Stomach (tissue), 9 donors: ENCODE data around the gene NARS2. TPM values are rescaled to one million over a fixed set of nuclear protein-coding genes. Genes with fewer than 3 reads are reported as not detected.

Experiments
- DNase-seq, 2 donors: peaks; one replicate each; pipeline versions ENCODE4 v3.0.0 to v3.0.0-alpha.2; 2013 to 2019
- H3K27ac ChIP-seq, 5 donors: fragments of 200-600 bp in 4 of 5; sonication (generic) in 4 of 5; one replicate each; pipeline ENCODE4 v1.5.1; 2013 to 2019; ENCODE audit warnings: mild to moderate bottlenecking in 1 of 5, moderate library complexity in 1 of 5
- H3K27me3 ChIP-seq, 3 donors: fragments of 200-600 bp; sonication (generic); one replicate each; pipeline ENCODE4 v1.5.1; 2017 to 2019; ENCODE audit warnings: mixed run types in 1 of 3
- H3K36me3 ChIP-seq, 4 donors: fragments of 200-600 bp; sonication (generic); 1 replicate in 3 of 4; 2 replicates in 1 of 4; pipeline ENCODE4 v1.5.1; 2016 to 2019
- H3K4me1 ChIP-seq, 4 donors: fragments of 200-600 bp; sonication (generic); one replicate each; pipeline ENCODE4 v1.5.1; 2016 to 2019
- H3K4me3 ChIP-seq, 4 donors: fragments of 200-600 bp; sonication (generic) in 3 of 4; one replicate each; pipeline ENCODE4 v1.5.1; 2016 to 2019; ENCODE audit warnings: mild to moderate bottlenecking in 1 of 4
- H3K9me3 ChIP-seq, 4 donors: fragments of 200-600 bp; sonication (generic); one replicate each; pipeline ENCODE4 v1.5.1; 2016 to 2019
- EP300 ChIP-seq: sonication (generic); formaldehyde crosslinking; IDR thresholded peaks from one replicate; pipeline ENCODE4 v1.6.1; 2017; ENCODE audit warnings: antibody characterized with exemption
- POLR2A ChIP-seq, 4 donors: fragments of 450-650 bp; IDR thresholded peaks; one replicate each; pipeline ENCODE4 v1.6.1; 2016; ENCODE audit warnings: antibody characterized with exemption in 4 of 4, control low read depth in 2 of 4, mild to moderate bottlenecking in 1 of 4, moderate library complexity in 1 of 4
- POLR2AphosphoS5 ChIP-seq, 3 donors: sonication (generic); formaldehyde crosslinking; IDR thresholded peaks; one replicate each; pipeline ENCODE4 v1.6.1; 2016; ENCODE audit warnings: antibody characterized with exemption in 3 of 3
- WGBS, 5 donors: extraction: QIAGEN DNeasy Blood & Tissue Kit in 3 of 5; methylation state at CpG; one replicate each; pipeline versions ENCODE4 v1.1.5 to v1.1.7; 2013 to 2018; 5-methylcytosine and 5-hydroxymethylcytosine counted together
- intact Hi-C: fragments of 100-400 bp; cut with DNase I; formaldehyde crosslinking; loops from one replicate; pipeline ENCODE4 v1.15.1; 2023; ENCODE audit warnings: low total_unique reads
- polyA plus RNA-seq, 3 donors: library from polyadenylated mRNA; stranded (reverse); fragments of 200-250 nt; gene quantifications; one replicate each; pipeline ENCODE4 v1.2.3, GENCODE V29; 2013
- total RNA-seq, 5 donors: library from RNA; depleted of rRNA; stranded (reverse); fragments of >200 nt; gene quantifications; one replicate each; pipeline versions ENCODE4 v1.1.0 to v1.2.3, GENCODE V29; 2014 to 2016
- TF ChIP-seq, protein P1 (sequence below), 7 experiments: fragments of 450-650 bp in 4 of 7; fragments of 200-600 bp in 3 of 7; sonication (generic) in 3 of 7; IDR thresholded peaks; one replicate each; pipeline ENCODE4 v1.5.1; 2016 to 2019; ENCODE audit warnings: antibody characterized with exemption in 7 of 7, control low read depth in 2 of 7, mild to moderate bottlenecking in 1 of 7
- donor health status: healthy with polysubstance abuse.
- donor health status: Bipolar disorder and iron deficiency.
- donor health status: healthy.

NARS2 gene
- total and polyA plus RNA-seq, 8 donors: 4.7 to 34.5 (median 14.1) TPM

DNA sequence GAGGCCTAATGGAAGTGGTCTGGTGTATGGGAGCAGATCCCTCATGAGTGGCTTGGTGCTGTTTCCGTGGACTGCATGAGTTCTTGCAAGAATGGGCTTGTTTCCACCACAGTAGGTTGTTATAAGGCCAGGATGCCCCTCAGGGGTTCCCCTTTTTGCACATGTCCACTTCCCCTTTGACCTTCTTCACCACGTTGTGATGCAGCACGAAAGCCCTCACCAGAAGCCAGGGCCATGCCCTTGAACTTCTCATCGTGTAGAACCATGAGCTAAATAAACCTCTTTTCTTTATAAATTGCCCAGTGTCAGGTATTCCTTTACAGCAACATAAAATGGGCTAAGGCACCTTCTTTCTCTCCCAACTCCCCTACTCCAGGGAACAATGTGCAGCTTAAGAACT, 2.8 kb upstream of the NARS2 start:
- no peak for DNase-seq
- Histone ChIP-seq H3K4me1 (peaks cover 6 to 25% (median 19%) of the 10 kb centered on the region in 4 donors), H3K36me3 (no peaks in the 10 kb centered on the region), H3K9me3 (peaks cover 0 to 8% (median under 1%) of the 10 kb centered on the region in 4 donors), H3K27me3 (no peaks in the 10 kb centered on the region), H3K27ac (no peak overlapping the region), H3K4me3 (no peak overlapping the region)
- intact Hi-C loops: loop anchor here (10.0 kb wide), 1 partner anchor 153 kb away; no protein-coding TSS in a partner anchor
- no peak for TF ChIP-seq EP300
- TF ChIP-seq, protein P1, sequence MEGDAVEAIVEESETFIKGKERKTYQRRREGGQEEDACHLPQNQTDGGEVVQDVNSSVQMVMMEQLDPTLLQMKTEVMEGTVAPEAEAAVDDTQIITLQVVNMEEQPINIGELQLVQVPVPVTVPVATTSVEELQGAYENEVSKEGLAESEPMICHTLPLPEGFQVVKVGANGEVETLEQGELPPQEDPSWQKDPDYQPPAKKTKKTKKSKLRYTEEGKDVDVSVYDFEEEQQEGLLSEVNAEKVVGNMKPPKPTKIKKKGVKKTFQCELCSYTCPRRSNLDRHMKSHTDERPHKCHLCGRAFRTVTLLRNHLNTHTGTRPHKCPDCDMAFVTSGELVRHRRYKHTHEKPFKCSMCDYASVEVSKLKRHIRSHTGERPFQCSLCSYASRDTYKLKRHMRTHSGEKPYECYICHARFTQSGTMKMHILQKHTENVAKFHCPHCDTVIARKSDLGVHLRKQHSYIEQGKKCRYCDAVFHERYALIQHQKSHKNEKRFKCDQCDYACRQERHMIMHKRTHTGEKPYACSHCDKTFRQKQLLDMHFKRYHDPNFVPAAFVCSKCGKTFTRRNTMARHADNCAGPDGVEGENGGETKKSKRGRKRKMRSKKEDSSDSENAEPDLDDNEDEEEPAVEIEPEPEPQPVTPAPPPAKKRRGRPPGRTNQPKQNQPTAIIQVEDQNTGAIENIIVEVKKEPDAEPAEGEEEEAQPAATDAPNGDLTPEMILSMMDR (IDR thresholded peaks at IDR 0.05): no peak
- no peak for TF ChIP-seq POLR2A (IDR thresholded peaks at IDR 0.05)
- no peak for TF ChIP-seq POLR2AphosphoS5 (IDR thresholded peaks at IDR 0.05)
- 77 to 87% (median 83%) methylated on average over 4 of the region's 4 CpGs for WGBS, 5 donors

DNA sequence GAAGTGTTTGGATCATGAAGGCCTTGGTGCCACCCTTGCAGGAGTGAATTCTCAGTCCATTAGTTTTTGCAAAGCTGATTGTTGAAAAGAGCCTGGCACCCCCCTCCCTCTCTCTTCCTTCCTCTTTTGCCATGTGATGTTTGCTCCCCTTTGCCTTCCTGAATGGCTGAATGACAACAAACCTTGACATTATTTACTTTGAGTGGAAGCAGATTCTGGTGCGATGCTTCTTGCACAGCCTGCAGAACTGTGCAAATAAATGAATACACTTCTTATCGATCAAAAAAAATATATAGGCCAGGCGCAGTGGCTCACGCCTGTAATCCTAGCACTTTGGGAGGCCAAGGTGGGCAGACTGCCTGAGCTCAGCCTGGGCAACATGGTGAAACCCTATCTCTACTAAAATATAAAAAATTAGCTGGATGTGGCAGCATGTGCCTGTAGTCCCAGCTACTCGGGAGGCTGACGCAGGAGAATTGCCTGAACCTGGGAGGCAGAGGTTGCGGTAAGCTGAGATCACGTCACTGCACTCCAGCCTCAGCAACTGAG, 2.0 kb upstream of the NARS2 start:
- intact Hi-C loops: loop anchor here (10.0 kb wide), 1 partner anchor 152 kb away; no protein-coding TSS in a partner anchor
- Histone ChIP-seq H3K27ac (no peak overlapping the region), H3K9me3 (no peaks in the 10 kb centered on the region), H3K36me3 (peaks cover 0 to 1% (median 0%) of the 10 kb centered on the region in 4 donors), H3K4me1 (peaks cover 6 to 31% (median 23%) of the 10 kb centered on the region in 4 donors), H3K27me3 (no peaks in the 10 kb centered on the region), H3K4me3 (no peak overlapping the region)
- WGBS, 5 donors: 65 to 72% (median 67%) methylated on average over 8 of the region's 8 CpGs
- peak in 1 of 2 donors; percentile 35 for DNase-seq
- TF ChIP-seq, protein P1 (IDR thresholded peaks at IDR 0.05): no peak
- TF ChIP-seq POLR2AphosphoS5 (IDR thresholded peaks at IDR 0.05) (no peak), EP300 (no peak), POLR2A (IDR thresholded peaks at IDR 0.05) (no peak)

DNA sequence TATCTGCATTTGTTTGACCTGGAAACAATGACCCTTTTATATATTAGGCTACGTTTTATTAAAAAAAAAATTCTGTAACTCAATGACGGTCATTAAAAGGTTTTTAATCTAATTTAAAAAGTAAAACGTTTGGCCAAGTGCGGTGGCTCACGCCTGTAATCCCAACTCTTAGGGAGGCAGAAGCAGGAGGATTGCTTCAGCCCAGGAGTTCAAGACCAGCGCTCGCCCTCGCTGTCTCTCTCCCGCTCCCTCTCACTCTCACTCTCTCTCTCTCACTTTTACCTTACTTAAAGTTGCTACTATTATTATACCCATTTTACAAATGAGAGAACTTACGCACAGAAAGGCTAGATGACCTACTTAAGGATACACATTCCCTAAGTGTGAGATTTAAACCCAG, 814 bp upstream of the NARS2 start:
- no peaks in the 10 kb centered on the region for H3K9me3 ChIP-seq
- intact Hi-C loops: loop anchor here (10.0 kb wide), 1 partner anchor 151 kb away; no protein-coding TSS in a partner anchor
- H3K27me3 ChIP-seq: no peaks in the 10 kb centered on the region
- TF ChIP-seq POLR2A (IDR thresholded peaks at IDR 0.05) (no peak), POLR2AphosphoS5 (IDR thresholded peaks at IDR 0.05) (no peak), EP300 (no peak)
- TF ChIP-seq, protein P1 (IDR thresholded peaks at IDR 0.05): no peak
- 54 to 61% (median 55%) methylated on average over 10 of the region's 10 CpGs for WGBS, 5 donors
- no peak for DNase-seq
- peaks cover 0 to 13% (median 7%) of the 10 kb centered on the region in 4 donors for H3K36me3 ChIP-seq
- H3K4me1 ChIP-seq: peaks cover 6 to 31% (median 23%) of the 10 kb centered on the region in 4 donors
- H3K27ac ChIP-seq: peak overlapping the region; percentile 85 to 94 (median 90)
- H3K4me3 ChIP-seq: peak overlapping the region; percentile 85 to 92 (median 88)

DNA sequence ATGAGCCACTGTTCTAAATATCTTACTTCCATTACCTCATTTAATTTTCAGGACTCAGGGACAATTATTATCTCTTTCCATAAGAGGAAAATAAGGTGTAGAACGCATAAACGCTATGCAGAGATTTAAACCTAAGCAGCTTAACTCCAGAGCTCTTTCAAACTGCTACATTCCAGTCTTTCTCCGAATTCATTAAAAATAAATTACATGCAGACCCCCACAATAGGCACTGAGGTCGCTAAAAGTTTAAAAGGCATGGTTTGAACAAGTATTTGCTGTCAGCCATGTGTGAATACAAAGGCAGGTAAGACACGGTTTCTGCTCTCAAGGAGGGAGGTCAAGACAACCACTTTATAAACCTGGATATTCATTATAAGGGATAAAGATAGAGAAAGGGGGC, 983 bp downstream of the NARS2 start:
- Histone ChIP-seq H3K36me3 (peaks cover 0 to 24% (median 23%) of the 10 kb centered on the region in 4 donors), H3K27ac (peak overlapping the region in 3 of 5 donors; percentile 88 to 94 (median 90)), H3K27me3 (no peaks in the 10 kb centered on the region), H3K9me3 (no peaks in the 10 kb centered on the region), H3K4me1 (peaks cover 6 to 31% (median 23%) of the 10 kb centered on the region in 4 donors), H3K4me3 (peak overlapping the region; percentile 85 to 92 (median 88))
- intact Hi-C loops: loop anchor here (10.0 kb wide), 1 partner anchor 149 kb away; no protein-coding TSS in a partner anchor
- TF ChIP-seq EP300 (no peak), POLR2AphosphoS5 (IDR thresholded peaks at IDR 0.05) (no peak)
- WGBS, 5 donors: 5 to 8% (median 7%) methylated on average over 5 of the region's 5 CpGs
- no peak for DNase-seq

DNA sequence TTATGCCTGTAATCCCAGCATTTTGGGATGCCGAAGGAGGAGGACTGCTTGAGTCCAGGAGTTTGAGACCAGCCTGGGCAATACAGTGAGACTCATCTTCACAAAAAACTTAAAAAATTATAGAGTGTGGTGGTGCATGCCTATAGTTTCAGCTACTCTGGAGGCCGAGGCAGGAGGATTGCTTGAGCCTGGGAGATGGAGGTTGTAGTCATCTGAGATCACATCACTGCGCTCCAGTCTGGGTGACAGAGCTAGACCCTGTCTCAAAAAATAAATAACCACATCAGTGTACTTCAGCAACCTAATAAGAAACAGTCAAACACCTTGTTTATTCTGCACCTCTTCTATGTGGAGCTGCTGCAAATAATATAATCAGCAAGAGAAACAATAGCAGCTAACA, 1.4 kb downstream of the NARS2 start:
- no peaks in the 10 kb centered on the region for H3K9me3 ChIP-seq

More for the DNA sequence above, 1.4 kb downstream of the NARS2 start:
- Histone ChIP-seq H3K27me3 (no peaks in the 10 kb centered on the region), H3K36me3 (peaks cover 1 to 28% (median 26%) of the 10 kb centered on the region in 4 donors), H3K27ac (peak overlapping the region in 1 of 5 donors; percentile 94), H3K4me1 (peaks cover 6 to 31% (median 23%) of the 10 kb centered on the region in 4 donors), H3K4me3 (peak overlapping the region in 3 of 4 donors; percentile 85 to 90 (median 86))
- DNase-seq: no peak
- intact Hi-C loops: loop anchor here (10.0 kb wide), 1 partner anchor 148 kb away; no protein-coding TSS in a partner anchor
- TF ChIP-seq EP300 (no peak), POLR2AphosphoS5 (IDR thresholded peaks at IDR 0.05) (no peak), POLR2A (IDR thresholded peaks at IDR 0.05) (no peak)
- TF ChIP-seq, protein P1 (IDR thresholded peaks at IDR 0.05): no peak
- 61 to 94% (median 65%) methylated on average over 2 to 3 of the region's 3 CpGs for WGBS, 5 donors
